Stimulated activated memory B cell treated with anti-CD40 and anti-IgM and Interleukin-4, amounts not matched to agents 10 μg/mL and 1 μg/mL and 100 μg/mL, for 72 hours (primary cell): ENCODE results near the gene NFKB2.

Source experiments
- ATAC-seq: fragments of 150-1000 bp; cut with Tn5 transposase; 2 replicates; pipeline ENCODE4 v1.10.0; 2021
- H3K27ac Mint-ChIP-seq: one replicate; pipeline ENCODE4 v1.8.0; 2022; ENCODE audit warnings: mild to moderate bottlenecking, mixed read lengths
- H3K27me3 Mint-ChIP-seq: one replicate; pipeline ENCODE4 v1.8.0; 2022; ENCODE audit warnings: mixed read lengths
- H3K36me3 Mint-ChIP-seq: one replicate; pipeline ENCODE4 v1.8.0; 2022; ENCODE audit warnings: mixed read lengths
- H3K4me1 Mint-ChIP-seq: one replicate; pipeline ENCODE4 v1.8.0; 2022; ENCODE audit warnings: mixed read lengths
- H3K4me3 Mint-ChIP-seq: one replicate; pipeline ENCODE4 v1.8.0; 2022; ENCODE audit warnings: mild to moderate bottlenecking, moderate library complexity, mixed read lengths
- H3K9me3 Mint-ChIP-seq: one replicate; pipeline ENCODE4 v1.8.0; 2022; ENCODE audit warnings: mixed read lengths

NFKB2 gene

GRCh38 chr10:102395400-102396316 lies at the start of gene NFKB2:
TSS of gene NFKB2 (plus strand) at chr10:102395705. CDS start at chr10:102395960, 255 bp downstream.
- Mint-ChIP-seq H3K4me3 (peak within 1 kb of the TSS; percentile 94), H3K36me3 (peaks cover 47% of the 10 kb centered on the region), H3K9me3 (no peaks in the 10 kb centered on the region), H3K27me3 (no peaks in the 10 kb centered on the region), H3K27ac (peak within 1 kb of the TSS; percentile 99), H3K4me1 (peaks cover 62% of the 10 kb centered on the region)
- ATAC-seq, result peak; percentile 64

DNA sequence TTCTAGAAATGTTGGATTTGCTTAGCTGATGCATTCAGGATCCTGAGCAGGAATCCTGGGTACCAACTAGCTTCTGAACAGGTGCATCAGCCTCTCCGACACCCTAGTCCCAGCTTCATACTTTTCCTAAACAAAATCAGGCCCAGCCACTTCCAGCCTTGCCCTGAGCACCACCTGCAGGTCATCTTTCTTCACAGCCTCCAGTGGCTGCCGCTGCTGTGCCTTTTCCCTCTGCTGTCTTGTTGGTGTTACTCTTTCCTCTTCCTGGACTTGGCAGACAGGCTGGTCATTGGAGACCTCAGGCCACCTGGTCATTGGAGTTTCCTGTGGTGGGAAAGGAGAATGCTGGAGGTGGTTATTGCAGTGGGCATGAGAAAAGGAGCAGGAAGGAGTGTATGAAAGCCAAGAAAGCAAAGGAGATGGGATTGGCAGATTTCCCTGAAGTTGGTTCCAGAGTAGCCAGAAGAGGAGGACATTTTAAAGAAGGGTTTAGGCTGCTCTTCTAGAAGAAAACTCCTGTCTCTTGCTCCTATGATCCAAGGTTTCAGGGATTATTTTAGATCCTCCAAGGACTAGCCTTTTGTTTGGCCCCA lies 48.2 kb upstream of the NFKB2 start:
- no peaks in the 10 kb centered on the region for H3K4me1 Mint-ChIP-seq
- no peaks in the 10 kb centered on the region for H3K27me3 Mint-ChIP-seq
- peaks cover 25% of the 10 kb centered on the region for H3K36me3 Mint-ChIP-seq
- no peak overlapping the region for H3K4me3 Mint-ChIP-seq
- no peak overlapping the region for H3K27ac Mint-ChIP-seq
- H3K9me3 Mint-ChIP-seq, result no peaks in the 10 kb centered on the region
- ATAC-seq, result no peak

- H3K4me3 Mint-ChIP-seq, result no peak overlapping the region
- no peak overlapping the region for H3K27ac Mint-ChIP-seq
- peak; percentile 66 for ATAC-seq
Measured at GRCh38 chr10:102352066-102352715, 43.3 kb upstream of the NFKB2 start.

GRCh38 chr10:102354451-102354850 lies 41.1 kb upstream of the NFKB2 start:
- no peaks in the 10 kb centered on the region for H3K9me3 Mint-ChIP-seq
- peaks cover 67% of the 10 kb centered on the region for H3K36me3 Mint-ChIP-seq
- H3K4me1 Mint-ChIP-seq, result no peaks in the 10 kb centered on the region
- no peak for ATAC-seq
- no peak overlapping the region for H3K4me3 Mint-ChIP-seq
- H3K27me3 Mint-ChIP-seq, result no peaks in the 10 kb centered on the region
- no peak overlapping the region for H3K27ac Mint-ChIP-seq

More at GRCh38 chr10:102352066-102352715, 43.3 kb upstream of the NFKB2 start:
- Mint-ChIP-seq H3K9me3 (no peaks in the 10 kb centered on the region), H3K36me3 (peaks cover 52% of the 10 kb centered on the region), H3K27me3 (no peaks in the 10 kb centered on the region), H3K4me1 (no peaks in the 10 kb centered on the region)

DNA sequence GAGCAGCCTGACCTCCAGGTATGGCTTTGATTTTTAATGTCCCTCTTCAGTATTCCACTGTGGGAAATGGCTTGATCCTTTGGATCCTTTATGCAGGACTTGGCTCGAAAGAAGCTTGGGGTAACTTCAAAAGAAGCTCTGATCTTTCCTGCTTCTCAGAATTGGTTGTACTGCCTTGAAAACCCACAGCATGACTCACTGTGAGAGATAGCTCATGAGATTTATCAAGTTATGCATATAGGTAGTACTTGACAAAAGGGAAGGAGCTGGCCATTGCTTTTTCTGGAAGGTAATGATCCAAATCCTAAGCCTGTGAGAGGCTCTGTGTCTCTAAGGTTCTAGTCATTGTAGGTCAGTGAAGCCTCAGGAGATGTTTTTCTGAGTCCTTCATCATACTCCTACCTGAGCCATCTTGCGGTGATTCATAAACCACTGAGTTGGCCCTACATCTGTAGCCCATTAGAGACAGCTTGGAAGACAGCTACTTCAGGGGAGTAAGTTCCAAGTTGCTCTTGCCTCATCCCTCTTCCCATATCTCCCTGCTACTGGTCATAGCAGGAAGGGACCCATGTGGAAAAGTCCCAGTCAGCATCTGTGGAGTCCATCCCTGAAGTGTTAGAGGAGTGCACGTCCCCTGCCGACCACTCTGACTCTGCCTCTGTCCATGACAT lies 36.7 kb upstream of the NFKB2 start:
- no peaks in the 10 kb centered on the region for H3K4me1 Mint-ChIP-seq
- H3K27ac Mint-ChIP-seq, result no peak overlapping the region
- no peaks in the 10 kb centered on the region for H3K27me3 Mint-ChIP-seq
- no peak overlapping the region for H3K4me3 Mint-ChIP-seq
- no peak for ATAC-seq
- peaks cover 93% of the 10 kb centered on the region for H3K36me3 Mint-ChIP-seq
- no peaks in the 10 kb centered on the region for H3K9me3 Mint-ChIP-seq

DNA sequence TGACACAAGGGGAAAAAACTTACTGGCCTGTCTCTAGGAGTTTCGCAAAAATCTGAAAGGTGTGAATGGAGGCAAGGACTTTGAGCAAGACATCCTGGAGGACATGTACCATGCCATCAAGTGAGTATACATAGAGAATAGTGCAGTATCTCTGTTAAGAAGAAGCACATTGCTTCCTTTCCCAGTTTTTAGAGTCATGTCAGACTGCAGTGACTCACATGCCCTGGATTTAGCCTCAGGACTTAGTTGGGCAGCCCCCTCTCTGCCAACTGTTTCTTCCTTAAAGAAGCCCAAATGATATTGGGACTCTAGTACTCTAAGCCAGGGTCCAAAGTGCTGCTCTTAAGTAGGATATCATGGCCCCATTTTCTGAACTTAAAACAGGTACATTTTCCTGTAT lies 28.1 kb upstream of the NFKB2 start:
- H3K27me3 Mint-ChIP-seq, result no peaks in the 10 kb centered on the region
- ATAC-seq, result no peak
- no peaks in the 10 kb centered on the region for H3K9me3 Mint-ChIP-seq
- no peaks in the 10 kb centered on the region for H3K4me1 Mint-ChIP-seq
- no peak overlapping the region for H3K4me3 Mint-ChIP-seq
- peaks cover 89% of the 10 kb centered on the region for H3K36me3 Mint-ChIP-seq
- H3K27ac Mint-ChIP-seq, result no peak overlapping the region

GRCh38 chr10:102368077-102368476 lies 27.4 kb upstream of the NFKB2 start:
- Mint-ChIP-seq H3K4me3 (no peak overlapping the region), H3K27me3 (no peaks in the 10 kb centered on the region), H3K27ac (no peak overlapping the region), H3K9me3 (no peaks in the 10 kb centered on the region), H3K4me1 (no peaks in the 10 kb centered on the region), H3K36me3 (peaks cover 89% of the 10 kb centered on the region)
- ATAC-seq, result no peak

- no peak for ATAC-seq
- no peaks in the 10 kb centered on the region for H3K27me3 Mint-ChIP-seq
- H3K36me3 Mint-ChIP-seq, result peaks cover 81% of the 10 kb centered on the region
- H3K9me3 Mint-ChIP-seq, result no peaks in the 10 kb centered on the region
- H3K4me3 Mint-ChIP-seq, result no peak overlapping the region
- H3K27ac Mint-ChIP-seq, result no peak overlapping the region
- no peaks in the 10 kb centered on the region for H3K4me1 Mint-ChIP-seq
Measured at GRCh38 chr10:102371295-102371694, 24.2 kb upstream of the NFKB2 start.

DNA sequence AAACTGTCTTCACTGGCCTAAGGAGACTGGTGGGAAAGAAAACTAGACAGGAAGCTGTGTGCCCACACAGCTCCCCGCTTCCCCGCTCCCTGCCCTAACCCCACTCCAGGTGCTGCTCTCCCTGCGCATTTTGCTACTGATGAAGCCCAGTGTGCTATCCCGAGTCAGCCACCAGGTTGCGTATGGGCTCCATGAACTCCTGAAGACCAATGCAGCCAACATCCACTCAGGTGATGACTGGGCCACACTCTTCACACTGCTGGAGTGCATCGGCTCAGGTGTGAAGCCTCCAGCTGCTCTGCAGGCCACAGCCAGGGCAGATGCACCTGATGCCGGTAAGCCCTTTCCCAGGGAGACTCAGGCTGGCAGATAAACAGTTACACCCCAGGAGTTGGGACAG lies 20.3 kb upstream of the NFKB2 start:
- H3K4me1 Mint-ChIP-seq, result no peaks in the 10 kb centered on the region
- peaks cover 69% of the 10 kb centered on the region for H3K36me3 Mint-ChIP-seq
- no peaks in the 10 kb centered on the region for H3K27me3 Mint-ChIP-seq
- no peak overlapping the region for H3K4me3 Mint-ChIP-seq
- H3K27ac Mint-ChIP-seq, result no peak overlapping the region
- no peaks in the 10 kb centered on the region for H3K9me3 Mint-ChIP-seq
- no peak for ATAC-seq

- no peak for ATAC-seq
- H3K27ac Mint-ChIP-seq, result no peak overlapping the region
Measured at GRCh38 chr10:102375867-102376266, 19.6 kb upstream of the NFKB2 start.

GRCh38 chr10:102376901-102377300 lies 18.6 kb upstream of the NFKB2 start:
- Mint-ChIP-seq H3K27ac (no peak overlapping the region), H3K27me3 (no peaks in the 10 kb centered on the region), H3K4me1 (no peaks in the 10 kb centered on the region), H3K9me3 (no peaks in the 10 kb centered on the region), H3K36me3 (peaks cover 69% of the 10 kb centered on the region), H3K4me3 (no peak overlapping the region)
- no peak for ATAC-seq

More at GRCh38 chr10:102375867-102376266, 19.6 kb upstream of the NFKB2 start:
- H3K27me3 Mint-ChIP-seq, result no peaks in the 10 kb centered on the region
- H3K4me1 Mint-ChIP-seq, result no peaks in the 10 kb centered on the region
- no peak overlapping the region for H3K4me3 Mint-ChIP-seq
- no peaks in the 10 kb centered on the region for H3K9me3 Mint-ChIP-seq
- peaks cover 69% of the 10 kb centered on the region for H3K36me3 Mint-ChIP-seq

DNA sequence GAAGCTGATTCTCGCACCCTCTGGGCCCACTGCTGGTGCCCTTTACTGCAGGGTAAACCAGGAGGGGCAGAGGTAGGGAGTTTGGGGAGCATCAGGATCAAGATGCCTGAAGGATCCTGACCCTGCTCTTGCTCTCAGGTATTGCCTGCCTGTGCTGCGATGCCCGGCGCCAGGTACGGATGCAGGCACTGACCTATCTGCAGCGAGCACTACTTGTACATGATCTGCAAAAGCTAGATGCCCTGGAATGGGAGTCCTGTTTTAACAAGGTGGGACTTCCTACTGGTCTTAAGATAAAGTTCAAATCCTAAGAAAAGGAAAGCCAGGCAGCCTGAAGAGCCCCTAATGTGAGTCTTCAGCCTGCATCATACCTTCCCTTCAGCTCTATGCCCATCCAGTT lies 16.1 kb upstream of the NFKB2 start:
- peaks cover 9% of the 10 kb centered on the region for H3K4me1 Mint-ChIP-seq
- no peak overlapping the region for H3K4me3 Mint-ChIP-seq
- ATAC-seq, result no peak
- H3K36me3 Mint-ChIP-seq, result peaks cover 58% of the 10 kb centered on the region
- H3K27ac Mint-ChIP-seq, result no peak overlapping the region
- H3K27me3 Mint-ChIP-seq, result no peaks in the 10 kb centered on the region
- no peaks in the 10 kb centered on the region for H3K9me3 Mint-ChIP-seq

DNA sequence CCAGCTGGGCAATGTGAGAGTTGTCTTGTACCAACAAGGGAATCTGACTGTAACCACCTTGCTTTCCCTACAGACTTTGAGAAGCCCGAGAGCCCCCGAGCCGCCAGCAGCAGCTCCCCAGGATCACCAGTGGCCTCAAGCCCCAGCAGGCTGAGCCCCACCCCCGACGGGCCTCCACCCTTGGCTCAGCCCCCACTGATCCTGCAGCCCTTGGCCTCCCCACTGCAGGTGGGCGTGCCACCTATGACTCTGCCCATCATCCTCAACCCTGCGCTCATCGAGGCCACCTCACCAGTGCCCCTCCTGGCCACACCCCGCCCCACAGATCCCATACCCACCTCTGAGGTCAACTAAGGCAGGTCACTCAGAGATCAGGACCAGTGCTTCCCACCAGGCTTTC lies 13.5 kb upstream of the NFKB2 start:
- H3K9me3 Mint-ChIP-seq, result no peaks in the 10 kb centered on the region
- H3K27me3 Mint-ChIP-seq, result no peaks in the 10 kb centered on the region
- peaks cover 45% of the 10 kb centered on the region for H3K36me3 Mint-ChIP-seq
- no peak overlapping the region for H3K27ac Mint-ChIP-seq
- no peak for ATAC-seq
- H3K4me3 Mint-ChIP-seq, result no peak overlapping the region
- peaks cover 20% of the 10 kb centered on the region for H3K4me1 Mint-ChIP-seq

DNA sequence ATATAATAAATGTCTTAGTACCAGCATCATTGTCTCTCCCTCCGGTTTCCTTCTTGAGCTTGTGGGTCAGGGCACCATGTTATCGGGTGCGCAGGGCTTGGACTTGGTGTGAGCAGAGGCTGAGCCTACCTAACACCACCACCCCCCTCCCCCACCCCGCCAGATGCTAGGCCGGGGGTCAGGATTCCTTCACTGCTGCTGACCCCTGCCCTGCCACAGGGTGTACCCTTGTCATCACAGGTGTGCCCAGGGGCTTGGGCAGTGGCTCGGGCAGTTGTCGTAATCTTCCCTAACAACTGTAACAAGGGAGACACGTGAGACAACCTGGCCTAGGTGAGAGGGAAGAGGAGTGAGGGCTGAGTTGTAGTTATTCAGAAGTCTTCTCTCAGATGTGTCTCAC lies 12.6 kb upstream of the NFKB2 start:
- Mint-ChIP-seq H3K27ac (no peak overlapping the region), H3K4me1 (peaks cover 20% of the 10 kb centered on the region), H3K36me3 (peaks cover 44% of the 10 kb centered on the region), H3K27me3 (no peaks in the 10 kb centered on the region), H3K9me3 (no peaks in the 10 kb centered on the region), H3K4me3 (no peak overlapping the region)
- no peak for ATAC-seq

GRCh38 chr10:102384053-102384452 lies 11.5 kb upstream of the NFKB2 start:
- peaks cover 40% of the 10 kb centered on the region for H3K36me3 Mint-ChIP-seq
- no peak overlapping the region for H3K4me3 Mint-ChIP-seq
- H3K9me3 Mint-ChIP-seq, result no peaks in the 10 kb centered on the region
- no peaks in the 10 kb centered on the region for H3K27me3 Mint-ChIP-seq
- H3K4me1 Mint-ChIP-seq, result peaks cover 20% of the 10 kb centered on the region
- H3K27ac Mint-ChIP-seq, result peak overlapping the region; percentile 9
- no peak for ATAC-seq
